Natural killer cell (primary cell): ENCODE results near the gene SCOC. TPM values are rescaled to one million over a fixed set of nuclear protein-coding genes. Genes with fewer than 3 reads are reported as not detected.
"Not testable (repeated sequence)": the region's sequence is repeated elsewhere in the genome, so short reads cannot be mapped to it uniquely, and the experiment has no call there.

Experiments
- ATAC-seq, 3 donors: fragments of 150-1000 bp in 2 of 3; fragments of 200-7000 bp in 1 of 3; cut with Tn5 transposase; 1 replicate in 1 of 3; 2 replicates in 2 of 3; pipeline ENCODE4 v1.10.0; 2021; ENCODE audit warnings: mild to moderate bottlenecking in 2 of 3, moderate library complexity in 2 of 3
- DNase-seq, 2 donors: peaks; one replicate each; pipeline versions ENCODE4 v3.0.0 to v3.0.0-alpha.2; 2013 to 2021; ENCODE audit warnings: mixed read lengths in 1 of 2
- H3K27ac ChIP-seq: one replicate; pipeline ENCODE4 v1.5.1; 2013; ENCODE audit warnings: mild to moderate bottlenecking, low read length
- H3K27me3 ChIP-seq: one replicate; pipeline ENCODE4 v1.6.1; 2013; ENCODE audit warnings: low read length; ENCODE audit not compliant: control insufficient read depth, insufficient read depth
- H3K36me3 ChIP-seq: one replicate; pipeline ENCODE4 v1.6.1; 2013; ENCODE audit warnings: low read length; ENCODE audit not compliant: control insufficient read depth, insufficient read depth
- H3K4me1 ChIP-seq: one replicate; pipeline ENCODE4 v1.6.1; 2013; ENCODE audit warnings: low read length; ENCODE audit not compliant: control insufficient read depth, insufficient read depth
- H3K4me3 ChIP-seq: one replicate; pipeline ENCODE4 v1.5.1; 2013; ENCODE audit warnings: low read length
- H3K9me3 ChIP-seq: one replicate; pipeline ENCODE4 v1.6.1; 2013; ENCODE audit warnings: low read length; ENCODE audit not compliant: control insufficient read depth, insufficient read depth
- H3K27ac Mint-ChIP-seq, 2 donors: one replicate each; pipeline ENCODE4 v1.8.0; 2022; ENCODE audit warnings: mild to moderate bottlenecking in 2 of 2, mixed read lengths in 2 of 2, moderate library complexity in 1 of 2
- H3K27me3 Mint-ChIP-seq, 2 donors: one replicate each; pipeline ENCODE4 v1.8.0; 2022; ENCODE audit warnings: low read depth in 2 of 2, mixed read lengths in 2 of 2
- H3K36me3 Mint-ChIP-seq: one replicate; pipeline ENCODE4 v1.8.0; 2022; ENCODE audit warnings: mixed read lengths
- H3K4me1 Mint-ChIP-seq, 2 donors: one replicate each; pipeline ENCODE4 v1.8.0; 2022; ENCODE audit warnings: mixed read lengths in 2 of 2
- H3K4me3 Mint-ChIP-seq: one replicate; pipeline ENCODE4 v1.8.0; 2022; ENCODE audit warnings: mild to moderate bottlenecking, moderate library complexity, mixed read lengths
- H3K9me3 Mint-ChIP-seq, 2 donors: one replicate each; pipeline ENCODE4 v1.8.0; 2022; ENCODE audit warnings: mixed read lengths in 2 of 2
- CTCF ChIP-seq: fragments of 200-600 bp; IDR thresholded peaks from one replicate; pipeline ENCODE4 v1.8.0; 2022; ENCODE audit warnings: antibody characterized with exemption
- WGBS: methylation state at CpG from one replicate; pipeline ENCODE4 v1.1.7; 2013; ENCODE audit warnings: missing lambda C conversion rate; ENCODE audit not compliant: insufficient coverage; 5-methylcytosine and 5-hydroxymethylcytosine counted together
- intact Hi-C: fragments of 100-400 bp; cut with micrococcal nuclease; formaldehyde crosslinking; loops from one replicate; pipeline ENCODE4 v1.14.2; 2022
- total RNA-seq, 4 donors: library from RNA; stranded (reverse); fragments of 120-200 nt in 1 of 4; gene quantifications; one replicate each; pipeline versions ENCODE4 v1.2.3 to v1.2.4, GENCODE V29; 2013 to 2022

Gene SCOC
- total RNA-seq, 3 donors from 2014 or later (not counting 1 experiment from before 2014, with no cell fraction given): 8.6 to 10.3 (median 9.4) TPM

GRCh38 chr4:140408974-140409373, 35.5 kb downstream of the SCOC start:
- H3K4me1 ChIP-seq: no peaks in the 10 kb centered on the region
- no peak overlapping the region for H3K27ac ChIP-seq
- no peak overlapping the region for H3K4me3 Mint-ChIP-seq
- H3K36me3 ChIP-seq: no peaks in the 10 kb centered on the region
- H3K9me3 Mint-ChIP-seq: no peaks in the 10 kb centered on the region
- H3K36me3 Mint-ChIP-seq: no peaks in the 10 kb centered on the region
- TF ChIP-seq CTCF: no peak
- H3K27me3 Mint-ChIP-seq: peaks cover 3 to 13% of the 10 kb centered on the region in 2 donors
- DNase-seq (no peak), ATAC-seq (peak in 1 of 3 donors; percentile 72)
- H3K27me3 ChIP-seq: no peaks in the 10 kb centered on the region
- H3K4me1 Mint-ChIP-seq: no peaks in the 10 kb centered on the region
- no peak overlapping the region for H3K27ac Mint-ChIP-seq
- H3K9me3 ChIP-seq: no peaks in the 10 kb centered on the region
- no CpG with 5 or more reads among the region's 1 CpG for WGBS
- no peak overlapping the region for H3K4me3 ChIP-seq
- intact Hi-C loops: no loop called here

- H3K9me3 ChIP-seq, intact Hi-C loops, H3K9me3 Mint-ChIP-seq, H3K36me3 Mint-ChIP-seq, H3K27me3 ChIP-seq, H3K27me3 Mint-ChIP-seq, H3K4me3 Mint-ChIP-seq, H3K4me1 ChIP-seq, H3K27ac Mint-ChIP-seq, H3K4me1 Mint-ChIP-seq, H3K36me3 ChIP-seq, H3K27ac ChIP-seq, DNase-seq, H3K4me3 ChIP-seq, ATAC-seq: not testable (repeated sequence)
- WGBS: 96% methylated on average over 23 of the region's 32 CpGs
These were observed 39.9 kb downstream of the SCOC start for GRCh38 chr4:140413130-140413969.

GRCh38 chr4:140423106-140423505, 49.7 kb downstream of the SCOC start:
- no peak overlapping the region for H3K4me3 Mint-ChIP-seq

More at GRCh38 chr4:140423106-140423505, 49.7 kb downstream of the SCOC start:
- peaks cover 26 to 45% of the 10 kb centered on the region in 2 donors for H3K27me3 Mint-ChIP-seq
- no peak for TF ChIP-seq CTCF
- ATAC-seq (no peak), DNase-seq (no peak)
- H3K9me3 Mint-ChIP-seq: no peaks in the 10 kb centered on the region
- peaks cover 5 to 6% of the 10 kb centered on the region in 2 donors for H3K4me1 Mint-ChIP-seq
- no peaks in the 10 kb centered on the region for H3K36me3 ChIP-seq
- no peak overlapping the region for H3K27ac Mint-ChIP-seq
- no peak overlapping the region for H3K27ac ChIP-seq
- no peaks in the 10 kb centered on the region for H3K36me3 Mint-ChIP-seq
- intact Hi-C loops: no loop called here
- no peak overlapping the region for H3K4me3 ChIP-seq
- H3K4me1 ChIP-seq: peaks cover 11% of the 10 kb centered on the region
- peaks cover 9% of the 10 kb centered on the region for H3K27me3 ChIP-seq
- no peaks in the 10 kb centered on the region for H3K9me3 ChIP-seq
